Hepatocyte (in vitro differentiated cells): ENCODE results near the gene PLVAP. TPM values are rescaled to one million over a fixed set of nuclear protein-coding genes. Genes with fewer than 3 reads are reported as not detected.

Experiments
- DNase-seq: peaks from one replicate; pipeline ENCODE4 v3.0.0-alpha.2; 2016; ENCODE audit warnings: low spot score
- H2AFZ ChIP-seq: fragments of 200-600 bp; sonication (generic); 2 replicates; pipeline ENCODE4 v1.6.0; 2016; ENCODE audit warnings: antibody characterized with exemption, mild to moderate bottlenecking
- H3K27ac ChIP-seq: fragments of 200-600 bp; sonication (generic); 2 replicates; pipeline ENCODE4 v1.5.1; 2016; ENCODE audit warnings: mild to moderate bottlenecking
- H3K27me3 ChIP-seq: fragments of 200-600 bp; sonication (generic); 2 replicates; pipeline ENCODE4 v1.6.1; 2016
- H3K36me3 ChIP-seq: fragments of 200-600 bp; sonication (generic); replicated peaks from 2 replicates; pipeline ENCODE4 v1.5.1; 2016; ENCODE audit warnings: low read depth; ENCODE audit not compliant: insufficient read depth
- H3K4me1 ChIP-seq: fragments of 200-600 bp; sonication (generic); 2 replicates; pipeline ENCODE4 v1.5.1; 2016; ENCODE audit warnings: mild to moderate bottlenecking, moderate library complexity; ENCODE audit not compliant: insufficient read depth
- H3K4me2 ChIP-seq: fragments of 200-600 bp; sonication (generic); 2 replicates; pipeline ENCODE4 v1.6.0; 2016
- H3K4me3 ChIP-seq: fragments of 200-600 bp; sonication (generic); 2 replicates; pipeline ENCODE4 v1.5.1; 2016; ENCODE audit warnings: mild to moderate bottlenecking
- H3K79me2 ChIP-seq: fragments of 200-600 bp; sonication (generic); 2 replicates; pipeline ENCODE4 v1.6.0; 2017; ENCODE audit warnings: mild to moderate bottlenecking
- H3K9me2 ChIP-seq: fragments of 200-600 bp; sonication (generic); replicated peaks from 2 replicates; pipeline ENCODE4 v1.6.0; 2017; ENCODE audit warnings: mild to moderate bottlenecking; ENCODE audit not compliant: insufficient read depth
- H3K9me3 ChIP-seq: fragments of 200-600 bp; sonication (generic); 2 replicates; pipeline ENCODE4 v1.5.1; 2016; ENCODE audit warnings: low read depth, mild to moderate bottlenecking
- H4K20me1 ChIP-seq: fragments of 200-600 bp; sonication (generic); 2 replicates; pipeline ENCODE4 v1.6.0; 2016; ENCODE audit warnings: mild to moderate bottlenecking; ENCODE audit not compliant: insufficient read depth, poor library complexity, severe bottlenecking
- EZH2 ChIP-seq: fragments of 200-600 bp; sonication (generic); IDR thresholded peaks from 2 replicates; pipeline ENCODE4 v1.6.1; 2016; ENCODE audit warnings: antibody characterized with exemption, mild to moderate bottlenecking, borderline replicate concordance
- EZH2phosphoT487 ChIP-seq: fragments of 200-600 bp; sonication (generic); IDR thresholded peaks from one replicate; pipeline ENCODE4 v1.6.1; 2018; ENCODE audit warnings: antibody characterized with exemption, mild to moderate bottlenecking, low read depth, moderate library complexity; ENCODE audit not compliant: unreplicated experiment, severe bottlenecking
- WGBS: methylation state at CpG from one replicate; pipeline ENCODE4 v1.1.6; 2016; ENCODE audit warnings: low lambda C conversion rate; ENCODE audit errors: missing lambda C conversion rate; 5-methylcytosine and 5-hydroxymethylcytosine counted together
- polyA plus RNA-seq: library from polyadenylated mRNA; unstranded; fragments of >200 nt; fragmentation: Nextera tagmentation; extraction: Ambion mirVana; gene quantifications from 2 replicates; pipeline ENCODE4 v1.2.1, GENCODE V29; 2016
- total RNA-seq: library from RNA; depleted of rRNA; stranded (reverse); fragments of >200 nt; gene quantifications from 2 replicates; pipeline ENCODE4 v1.2.3, GENCODE V29; 2014
- TF ChIP-seq, protein P1 (sequence below): fragments of 200-600 bp; sonication (generic); IDR thresholded peaks from 2 replicates; pipeline ENCODE4 v1.5.1; 2016; ENCODE audit warnings: antibody characterized with exemption, mild to moderate bottlenecking; ENCODE audit not compliant: poor library complexity

Gene PLVAP
- total and polyA plus RNA-seq, 2 experiments from 2014 or later: 1.4 to 5.3 TPM

GRCh38 chr19:17421942-17422341 is 44.8 kb upstream of the PLVAP start:
- no peaks in the 10 kb centered on the region for H4K20me1 ChIP-seq
- H3K79me2 ChIP-seq: peaks cover 2% of the 10 kb centered on the region
- peaks cover 6% of the 10 kb centered on the region for H3K4me1 ChIP-seq
- DNase-seq: no peak
- H3K9me2 ChIP-seq: no peaks in the 10 kb centered on the region
- TF ChIP-seq EZH2phosphoT487 (no peak), EZH2 (no peak)
- TF ChIP-seq, protein P1, sequence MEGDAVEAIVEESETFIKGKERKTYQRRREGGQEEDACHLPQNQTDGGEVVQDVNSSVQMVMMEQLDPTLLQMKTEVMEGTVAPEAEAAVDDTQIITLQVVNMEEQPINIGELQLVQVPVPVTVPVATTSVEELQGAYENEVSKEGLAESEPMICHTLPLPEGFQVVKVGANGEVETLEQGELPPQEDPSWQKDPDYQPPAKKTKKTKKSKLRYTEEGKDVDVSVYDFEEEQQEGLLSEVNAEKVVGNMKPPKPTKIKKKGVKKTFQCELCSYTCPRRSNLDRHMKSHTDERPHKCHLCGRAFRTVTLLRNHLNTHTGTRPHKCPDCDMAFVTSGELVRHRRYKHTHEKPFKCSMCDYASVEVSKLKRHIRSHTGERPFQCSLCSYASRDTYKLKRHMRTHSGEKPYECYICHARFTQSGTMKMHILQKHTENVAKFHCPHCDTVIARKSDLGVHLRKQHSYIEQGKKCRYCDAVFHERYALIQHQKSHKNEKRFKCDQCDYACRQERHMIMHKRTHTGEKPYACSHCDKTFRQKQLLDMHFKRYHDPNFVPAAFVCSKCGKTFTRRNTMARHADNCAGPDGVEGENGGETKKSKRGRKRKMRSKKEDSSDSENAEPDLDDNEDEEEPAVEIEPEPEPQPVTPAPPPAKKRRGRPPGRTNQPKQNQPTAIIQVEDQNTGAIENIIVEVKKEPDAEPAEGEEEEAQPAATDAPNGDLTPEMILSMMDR: no peak
- H2AFZ ChIP-seq: no peak overlapping the region
- no peak overlapping the region for H3K27ac ChIP-seq
- H3K4me2 ChIP-seq: no peak overlapping the region
- H3K9me3 ChIP-seq: no peaks in the 10 kb centered on the region
- WGBS: 96% methylated on average over 4 of the region's 4 CpGs
- no peak overlapping the region for H3K4me3 ChIP-seq
- no peaks in the 10 kb centered on the region for H3K27me3 ChIP-seq
- H3K36me3 ChIP-seq: no peaks in the 10 kb centered on the region

GRCh38 chr19:17420475-17420924 is 43.4 kb upstream of the PLVAP start:
- 12% methylated on average over 21 of the region's 25 CpGs for WGBS

DNA sequence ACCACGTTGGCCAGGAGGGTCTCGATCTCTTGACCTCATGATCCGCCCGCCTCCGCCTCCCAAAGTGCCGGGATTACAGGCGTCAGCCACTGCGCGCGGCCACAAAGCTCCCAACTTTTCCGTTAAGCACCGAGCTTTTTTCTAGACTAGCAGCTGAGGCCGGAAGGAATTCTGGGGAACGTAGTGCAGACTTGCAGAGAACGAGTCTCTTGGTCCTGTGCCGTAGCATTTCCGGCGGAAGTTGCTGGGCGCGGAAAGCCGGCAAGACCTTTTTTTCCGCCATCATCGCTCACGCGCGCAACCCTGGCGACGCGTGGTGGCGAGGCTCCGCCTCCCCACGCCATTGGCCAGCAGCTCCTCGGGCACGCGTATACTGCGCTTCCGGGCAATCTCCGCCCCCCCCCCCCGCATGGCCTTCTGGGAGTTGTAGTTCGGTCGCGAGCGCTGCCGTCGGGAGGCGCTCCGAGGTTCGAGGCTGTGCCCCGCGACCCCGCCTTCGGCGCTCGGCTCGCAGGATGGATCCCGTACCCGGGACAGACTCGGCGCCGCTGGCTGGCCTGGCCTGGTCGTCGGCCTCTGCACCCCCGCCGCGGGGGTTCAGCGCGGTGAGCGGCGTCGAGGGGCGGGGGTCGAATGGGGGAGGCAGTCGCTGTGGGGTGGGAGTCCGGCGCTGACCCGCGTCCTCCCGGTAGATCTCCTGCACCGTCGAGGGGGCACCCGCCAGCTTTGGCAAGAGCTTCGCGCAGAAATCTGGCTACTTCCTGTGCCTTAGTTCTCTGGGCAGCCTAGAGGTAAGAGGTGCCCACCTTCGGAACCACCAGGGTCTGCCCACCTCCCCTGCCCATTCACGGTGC is 42.7 kb upstream of the PLVAP start, which contains the start of gene MVB12A:
TSS of gene MVB12A (plus strand) at position 427 of the 854 bp plus-strand sequence. CDS start at position 516, 89 bp downstream.
- H3K9me3 ChIP-seq: no peaks in the 10 kb centered on the region
- H2AFZ ChIP-seq: peak within 1 kb of the TSS; percentile 80
- H3K4me3 ChIP-seq: peak within 1 kb of the TSS; percentile 65
- H3K27ac ChIP-seq: peak within 1 kb of the TSS; percentile 76
- DNase-seq: peak; percentile 98
- H3K4me2 ChIP-seq: peak within 1 kb of the TSS; percentile 95
- peaks cover 12% of the 10 kb centered on the region for H3K4me1 ChIP-seq
- no peaks in the 10 kb centered on the region for H4K20me1 ChIP-seq
- H3K36me3 ChIP-seq: no peaks in the 10 kb centered on the region
- H3K9me2 ChIP-seq: no peaks in the 10 kb centered on the region
- WGBS: 2% methylated on average over 55 of the region's 85 CpGs
- TF ChIP-seq EZH2phosphoT487 (no peak), EZH2 (no peak)
- TF ChIP-seq, protein P1: no peak
- H3K79me2 ChIP-seq: peaks cover 2% of the 10 kb centered on the region
- H3K27me3 ChIP-seq: no peaks in the 10 kb centered on the region

More at GRCh38 chr19:17420475-17420924, 43.4 kb upstream of the PLVAP start:
- no peaks in the 10 kb centered on the region for H3K9me2 ChIP-seq
- peaks cover 7% of the 10 kb centered on the region for H3K4me1 ChIP-seq
- H3K4me2 ChIP-seq: peak overlapping the region; percentile 95
- peak overlapping the region; percentile 65 for H3K4me3 ChIP-seq
- TF ChIP-seq, protein P1: peak; percentile 23
- TF ChIP-seq EZH2phosphoT487: no peak
- no peaks in the 10 kb centered on the region for H3K27me3 ChIP-seq
- peak; percentile 46 for DNase-seq
- H2AFZ ChIP-seq: peak overlapping the region; percentile 80
- H4K20me1 ChIP-seq: no peaks in the 10 kb centered on the region
- H3K36me3 ChIP-seq: no peaks in the 10 kb centered on the region
- no peaks in the 10 kb centered on the region for H3K9me3 ChIP-seq
- no peak overlapping the region for H3K27ac ChIP-seq
- H3K79me2 ChIP-seq: peaks cover 2% of the 10 kb centered on the region
